H1 (cell line): ENCODE results near the gene EIF2B2. TPM values are rescaled to one million over a fixed set of nuclear protein-coding genes. Genes with fewer than 3 reads are reported as not detected.

Experiments used
- CTCF ChIA-PET: fragments of 300-600 bp; sonication (Branson Sonifier 250); formaldehyde crosslinking; loops from one replicate; lab custom pipeline; 2021; ENCODE audit not compliant: partially characterized antibody; lab: Charles Lee
- POLR2A ChIA-PET: fragments of 300-600 bp; sonication (Branson Sonifier 250); formaldehyde crosslinking; loops from one replicate; lab custom pipeline; 2021; ENCODE audit warnings: inconsistent platforms; ENCODE audit not compliant: partially characterized antibody; lab: Charles Lee
- DNase-seq, 2 experiments: peaks; one replicate each; pipeline versions ENCODE4 v3.0.0 to v3.0.0-alpha.2; 2010 to 2022; ENCODE audit warnings: low spot score in 2 of 2, low read depth in 1 of 2, mixed read lengths in 1 of 2
- FAIRE-seq: peaks from 2 replicates; lab custom pipeline; 2011; peaks lifted over from hg19 to GRCh38; lab: Jason Lieb, UNC
- H2AFZ ChIP-seq: 2 replicates; pipeline ENCODE4 v1.8.1; 2012; ENCODE audit warnings: low read length, inconsistent platforms
- H2AK5ac ChIP-seq: 2 replicates; pipeline ENCODE4 v1.6.1; 2013; ENCODE audit warnings: low read depth, low read length
- H2BK120ac ChIP-seq: replicated peaks from 2 replicates; pipeline ENCODE3; 2013; ENCODE audit warnings: low read depth, low read length, inconsistent platforms
- H2BK12ac ChIP-seq: 2 replicates; pipeline ENCODE4 v1.6.1; 2013; ENCODE audit warnings: low read depth, low read length
- H2BK15ac ChIP-seq: 2 replicates; pipeline ENCODE4 v1.6.1; 2013; ENCODE audit warnings: low read length
- H2BK20ac ChIP-seq: 2 replicates; pipeline ENCODE4 v1.6.1; 2013; ENCODE audit warnings: low read length
- H2BK5ac ChIP-seq: 2 replicates; pipeline ENCODE4 v1.6.1; 2013; ENCODE audit warnings: low read depth, low read length
- H3K14ac ChIP-seq: 2 replicates; pipeline ENCODE4 v1.6.1; 2013; ENCODE audit warnings: inconsistent platforms; ENCODE audit not compliant: insufficient read length
- H3K18ac ChIP-seq: 2 replicates; pipeline ENCODE4 v1.6.1; 2013; ENCODE audit warnings: low read length; ENCODE audit errors: extremely low read depth
- H3K23ac ChIP-seq: 2 replicates; pipeline ENCODE4 v1.6.1; 2013; ENCODE audit warnings: inconsistent platforms; ENCODE audit not compliant: insufficient read length
- H3K23me2 ChIP-seq: 2 replicates; pipeline ENCODE4 v1.6.1; 2013; ENCODE audit warnings: low read depth, low read length
- H3K27ac ChIP-seq: 2 replicates; pipeline ENCODE4 v1.6.1; 2011; ENCODE audit warnings: low read depth, low read length, inconsistent platforms
- H3K27me3 ChIP-seq, 4 experiments: replicated peaks in 1 of 4; 1 replicate in 1 of 4; 2 replicates in 3 of 4; pipeline versions ENCODE4 v1.6.1 to v1.8.1; 2011 to 2013; ENCODE audit warnings: low read length in 3 of 4, mild to moderate bottlenecking in 3 of 4, inconsistent platforms in 2 of 4, mixed read lengths in 2 of 4, moderate library complexity in 1 of 4; ENCODE audit not compliant: control insufficient read depth in 3 of 4, insufficient read depth in 3 of 4; ENCODE audit errors: extremely low read depth in 1 of 4
- H3K36me3 ChIP-seq, 4 experiments: 2 replicates each; pipeline versions ENCODE4 v1.6.1 to v1.8.1; 2011 to 2013; ENCODE audit warnings: mild to moderate bottlenecking in 4 of 4, low read length in 3 of 4, moderate library complexity in 2 of 4, control low read depth in 1 of 4, inconsistent platforms in 1 of 4; ENCODE audit not compliant: insufficient read depth in 4 of 4, control insufficient read depth in 2 of 4
- H3K4ac ChIP-seq: replicated peaks from 2 replicates; pipeline ENCODE3; 2013; ENCODE audit warnings: low read length, low read depth, mixed read lengths, inconsistent platforms; ENCODE audit not compliant: insufficient read length
- H3K4me1 ChIP-seq, 4 experiments: replicated peaks in 1 of 4; 1 replicate in 1 of 4; 2 replicates in 3 of 4; pipeline versions ENCODE4 v1.6.1 to v1.8.1; 2011 to 2013; ENCODE audit warnings: low read length in 3 of 4, inconsistent platforms in 2 of 4, mixed read lengths in 1 of 4; ENCODE audit not compliant: insufficient read depth in 4 of 4, control insufficient read depth in 3 of 4
- H3K4me2 ChIP-seq, 2 experiments: 2 replicates each; pipeline versions ENCODE4 v1.6.1 to v1.8.1; 2011 to 2013; ENCODE audit warnings: low read depth in 2 of 2, low read length in 2 of 2, control low read depth in 1 of 2, inconsistent platforms in 1 of 2, mild to moderate bottlenecking in 1 of 2; ENCODE audit not compliant: insufficient read depth in 1 of 2
- H3K4me3 ChIP-seq, 4 experiments: fragments of 200-600, 300-600 bp in 1 of 4; sonication (generic), shearing (Covaris generic), sonication (Bioruptor Twin) in 1 of 4; 2 replicates each; pipeline versions ENCODE4 v1.5.1 to v1.8.1; 2011 to 2016; ENCODE audit warnings: low read length in 4 of 4, low read depth in 3 of 4, control low read depth in 2 of 4, inconsistent platforms in 2 of 4, mild to moderate bottlenecking in 2 of 4, mixed read lengths in 1 of 4, moderate library complexity in 1 of 4; ENCODE audit not compliant: insufficient read depth in 2 of 4; ENCODE audit errors: extremely low read depth in 1 of 4
- H3K56ac ChIP-seq: replicated peaks from 2 replicates; pipeline ENCODE3; 2013; ENCODE audit warnings: low read depth, mild to moderate bottlenecking, mixed read lengths, low read length, inconsistent platforms; ENCODE audit not compliant: insufficient read length
- H3K79me1 ChIP-seq: 2 replicates; pipeline ENCODE4 v1.6.1; 2013; ENCODE audit warnings: low read depth, low read length, control low read depth
- H3K79me2 ChIP-seq, 2 experiments: 2 replicates each; pipeline versions ENCODE4 v1.6.1 to v1.8.1; 2012 to 2013; ENCODE audit warnings: low read length in 2 of 2, mild to moderate bottlenecking in 2 of 2, inconsistent platforms in 1 of 2; ENCODE audit not compliant: insufficient read depth in 2 of 2, control insufficient read depth in 1 of 2
- H3K9ac ChIP-seq, 4 experiments: replicated peaks in 1 of 4; 1 replicate in 1 of 4; 2 replicates in 3 of 4; pipeline versions ENCODE4 v1.6.1 to v1.8.1; 2011 to 2013; ENCODE audit warnings: low read depth in 3 of 4, low read length in 3 of 4, control low read depth in 2 of 4, mild to moderate bottlenecking in 2 of 4, moderate library complexity in 2 of 4, inconsistent platforms in 1 of 4; ENCODE audit errors: extremely low read depth in 1 of 4
- H3K9me3 ChIP-seq, 2 experiments: 2 replicates each; pipeline versions ENCODE4 v1.6.1 to v1.8.1; 2012 to 2013; ENCODE audit warnings: mild to moderate bottlenecking in 2 of 2, moderate library complexity in 2 of 2, control low read depth in 1 of 2, inconsistent platforms in 1 of 2, low read depth in 1 of 2, low read length in 1 of 2, mixed read lengths in 1 of 2; ENCODE audit not compliant: insufficient read depth in 2 of 2
- H4K20me1 ChIP-seq, 2 experiments: replicated peaks in 1 of 2; 2 replicates each; pipeline versions ENCODE3 to v1.8.1; 2011 to 2013; ENCODE audit warnings: inconsistent platforms in 2 of 2, low read length in 2 of 2, mild to moderate bottlenecking in 1 of 2; ENCODE audit not compliant: insufficient read depth in 2 of 2, control insufficient read depth in 1 of 2
- H4K5ac ChIP-seq: 2 replicates; pipeline ENCODE4 v1.6.1; 2013; ENCODE audit warnings: low read length, low read depth, mixed read lengths, inconsistent platforms; ENCODE audit not compliant: insufficient read length
- H4K8ac ChIP-seq: 2 replicates; pipeline ENCODE4 v1.8.0; 2013; ENCODE audit warnings: mild to moderate bottlenecking, moderate library complexity, low read length, inconsistent platforms; ENCODE audit not compliant: insufficient read depth; ENCODE audit errors: extremely low read depth
- H4K91ac ChIP-seq: replicated peaks from 2 replicates; pipeline ENCODE3; 2013; ENCODE audit warnings: low read length, mixed read lengths, inconsistent platforms; ENCODE audit not compliant: insufficient read length
- JUN ChIP-seq: IDR thresholded peaks from 2 replicates; pipeline ENCODE4 v1.6.1; 2011; ENCODE audit warnings: low read depth, mild to moderate bottlenecking, improper control_type of control experiment, low read length
- JUND ChIP-seq: IDR thresholded peaks from 2 replicates; pipeline ENCODE4 v1.6.1; 2011; ENCODE audit warnings: mild to moderate bottlenecking, improper control_type of control experiment, low read length
- KDM1A ChIP-seq: fragments of 200-600, 300-600 bp; sonication (generic); IDR thresholded peaks from 2 replicates; pipeline ENCODE4 v1.7.1; 2016; ENCODE audit warnings: mild to moderate bottlenecking, low read length, borderline replicate concordance
- KDM5A ChIP-seq: fragments of 200-600 bp; IDR thresholded peaks from 2 replicates; pipeline ENCODE4 v1.7.1; 2012; ENCODE audit warnings: mild to moderate bottlenecking, low read length, inconsistent platforms, mixed read lengths
- MAFK ChIP-seq: IDR thresholded peaks from 2 replicates; pipeline ENCODE4 v1.6.1; 2012; ENCODE audit warnings: low read depth, mild to moderate bottlenecking, improper control_type of control experiment, low read length
- SRF ChIP-seq: IDR thresholded peaks from 2 replicates; pipeline ENCODE4 v1.6.1; 2011; ENCODE audit warnings: mild to moderate bottlenecking, low read depth, low read length, moderate library complexity
- WGBS, 2 experiments: shearing (Covaris generic) in 1 of 2; methylation state at CpG; one replicate each; pipeline versions ENCODE4 v1.1.6 to v1.1.7; 2013 to 2015; ENCODE audit warnings: low lambda C conversion rate in 2 of 2, mixed read lengths in 2 of 2, inconsistent platforms in 1 of 2, low coverage in 1 of 2, missing lambda C conversion rate in 1 of 2; ENCODE audit not compliant: insufficient replicate concordance in 2 of 2, insufficient coverage in 1 of 2, insufficient read length in 1 of 2; ENCODE audit errors: extremely low coverage in 1 of 2, missing lambda C conversion rate in 1 of 2; 5-methylcytosine and 5-hydroxymethylcytosine counted together
- polyA plus RNA-seq, 7 experiments: library from polyadenylated mRNA; depleted of rRNA in 3 of 7; stranded (reverse) in 5 of 7; unstranded in 2 of 7; fragments of >200 nt in 5 of 7; fragments of 200-250 nt in 2 of 7; gene quantifications; 1 replicate in 5 of 7; 2 replicates in 1 of 7; 4 replicates in 1 of 7; pipeline versions ENCODE4 v1.2.1 to v1.2.3, GENCODE V29; 2011 to 2013; ENCODE audit warnings: missing spikeins in 2 of 7, mixed read lengths in 2 of 7
- total RNA-seq: library from RNA; stranded (reverse); fragmentation: NEBNext Ultra II Directional; extraction: Animal tissue kit (Norgen Biotek cat#: 25700); gene quantifications from 2 replicates; pipeline ENCODE4 v1.2.1, GENCODE V29; 2021

Gene EIF2B2
- total and polyA plus RNA-seq, 2 of the 8 experiments (the other 6 are each of a cell fraction or from before 2014, with no cell fraction given): 42.6 to 79.9 TPM

GRCh38 chr14:75016815-75017214, 14.1 kb downstream of the EIF2B2 start:
- H2AK5ac ChIP-seq: no peak overlapping the region
- no peak overlapping the region for H4K91ac ChIP-seq
- H3K36me3 ChIP-seq: peaks cover 2 to 34% (median 13%) of the 10 kb centered on the region in 4 experiments; a peak in 7 of 8 replicates
- no peaks in the 10 kb centered on the region for H3K27me3 ChIP-seq
- H2BK15ac ChIP-seq: no peak overlapping the region
- CTCF ChIA-PET: interaction anchor here (0.7 to 1.3 kb wide), 4 partner anchors 18 to 110 kb away, joined by 3 to 5 read pairs (median 4); no protein-coding TSS in a partner anchor
- no peaks in the 10 kb centered on the region for H3K79me2 ChIP-seq
- no peak for FAIRE-seq
- H3K27ac ChIP-seq: no peak overlapping the region
- no peak overlapping the region for H2BK120ac ChIP-seq
- H3K79me1 ChIP-seq: no peaks in the 10 kb centered on the region
- H3K4me1 ChIP-seq: no peaks in the 10 kb centered on the region
- H3K4me3 ChIP-seq: no peak overlapping the region
- 86% methylated on average over 3 of the region's 3 CpGs; no CpG with 5 or more reads in 1 of the 2 experiments for WGBS, 2 experiments
- no peak overlapping the region for H3K9ac ChIP-seq
- H3K18ac ChIP-seq: no peak overlapping the region
- H3K23me2 ChIP-seq: no peaks in the 10 kb centered on the region
- no peak overlapping the region for H3K4me2 ChIP-seq
- H3K4ac ChIP-seq: no peak overlapping the region
- no peaks in the 10 kb centered on the region for H4K20me1 ChIP-seq
- POLR2A ChIA-PET: interaction anchor here (0.5 to 1.3 kb wide), 3 partner anchors 14 to 72 kb away, joined by 3 read pairs; partner anchors contain the start of genes ACYP1 and EIF2B2
- no peak overlapping the region for H3K14ac ChIP-seq
- no peak overlapping the region for H4K5ac ChIP-seq
- H4K8ac ChIP-seq: no peak overlapping the region
- H2BK20ac ChIP-seq: no peak overlapping the region
- no peak overlapping the region for H2AFZ ChIP-seq
- no peak overlapping the region for H3K23ac ChIP-seq
- H2BK5ac ChIP-seq: no peak overlapping the region
- no peaks in the 10 kb centered on the region for H3K9me3 ChIP-seq
- TF ChIP-seq JUN: no peak
- no peak for TF ChIP-seq MAFK
- TF ChIP-seq SRF: no peak
- TF ChIP-seq JUND: no peak
- TF ChIP-seq KDM5A: no peak
- TF ChIP-seq KDM1A: no peak
- no peak overlapping the region for H2BK12ac ChIP-seq
- H3K56ac ChIP-seq: no peak overlapping the region
- DNase-seq: no peak
